Testis (tissue), 2 donors: Measurements from ENCODE around the gene SNN.

Experiments
- CTCF ChIP-seq, 3 experiments: fragments of 450-650 bp in 2 of 3; fragments of 200-600 bp in 1 of 3; sonication (generic) in 1 of 3; IDR thresholded peaks; one replicate each; pipeline ENCODE4 v1.5.1; 2016 to 2019; ENCODE audit warnings: antibody characterized with exemption in 3 of 3, mild to moderate bottlenecking in 2 of 3, moderate library complexity in 1 of 3
- POLR2A ChIP-seq: fragments of 450-650 bp; IDR thresholded peaks from one replicate; pipeline ENCODE4 v1.6.1; 2017; ENCODE audit warnings: antibody characterized with exemption, mild to moderate bottlenecking, moderate library complexity

DNA sequence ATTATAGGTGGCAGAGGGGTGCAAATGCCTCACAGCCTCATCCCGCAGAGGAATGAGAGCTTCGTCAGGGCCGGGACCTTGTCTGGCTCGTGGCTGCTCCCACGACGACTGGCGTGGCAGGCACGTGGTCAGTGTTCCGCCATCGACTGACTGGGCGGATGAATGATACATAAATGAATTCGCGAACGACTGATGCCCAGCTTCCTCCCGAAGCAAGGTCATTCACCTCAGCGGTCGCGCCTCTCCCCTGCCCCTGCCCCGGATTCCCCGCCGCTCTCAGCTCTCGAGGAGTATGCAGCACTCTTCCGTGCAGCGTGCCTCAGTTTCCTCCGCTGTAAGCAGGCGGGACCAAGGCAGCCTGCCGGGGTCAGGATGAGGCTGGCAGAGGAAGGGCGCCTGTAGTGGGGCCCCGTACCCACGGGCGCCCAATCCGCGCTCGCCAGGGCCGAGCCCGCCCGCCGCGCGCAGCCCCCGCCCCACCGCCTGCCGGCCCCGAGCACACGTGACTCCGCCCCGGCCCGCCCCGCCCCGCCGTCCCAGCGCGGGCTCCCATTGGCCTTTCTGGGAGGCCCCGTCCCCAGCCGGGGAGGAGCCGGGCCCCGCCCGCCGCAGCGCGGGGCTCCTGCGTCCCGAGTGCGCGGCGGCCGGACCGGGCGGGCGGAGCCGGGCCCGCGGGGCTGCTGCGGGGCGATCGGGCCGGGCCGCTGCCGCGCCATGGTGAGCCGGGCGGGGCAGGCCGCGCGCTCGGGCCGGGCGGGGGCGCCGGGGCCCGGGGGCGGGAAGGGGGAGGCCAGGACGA, at the start of gene SNN:
- TF ChIP-seq POLR2A (no peak), CTCF (IDR thresholded peaks at IDR 0.05) (no peak)
